HEK293 (cell line): ENCODE data around the gene FAM210A.

Source experiments
- CTCF ChIA-PET: fragments of 350-600 bp; formaldehyde crosslinking; extraction: SDS; loops from one replicate; lab custom pipeline; 2021; ENCODE audit warnings: antibody characterized with exemption; lab: Yijun Ruan, JAX
- POLR2A ChIA-PET: fragments of 300-600 bp; formaldehyde crosslinking; extraction: SDS; loops from one replicate; lab custom pipeline; 2020; ENCODE audit warnings: antibody characterized with exemption, inconsistent platforms; lab: Yijun Ruan, JAX
- H3K27ac ChIP-seq: fragments of 200-500 bp; sonication (Bioruptor generic); 2 replicates; pipeline ENCODE4 v1.5.1; 2014; ENCODE audit warnings: low read depth, low read length, control low read depth, inconsistent platforms; ENCODE audit errors: extremely low read depth
- H3K36me3 ChIP-seq, 2 experiments: fragments of 200-500 bp in 1 of 2; sonication (Bioruptor generic) in 1 of 2; 1 replicate in 1 of 2; 2 replicates in 1 of 2; pipeline ENCODE4 v1.5.1; 2014 to 2017; ENCODE audit warnings: inconsistent platforms in 2 of 2, low read length in 2 of 2; ENCODE audit not compliant: control insufficient read depth in 2 of 2, insufficient read depth in 1 of 2
- H3K4me1 ChIP-seq: fragments of 200-500 bp; sonication (Bioruptor generic); 2 replicates; pipeline ENCODE4 v1.5.1; 2014; ENCODE audit warnings: mild to moderate bottlenecking, low read length, inconsistent platforms; ENCODE audit not compliant: control insufficient read depth, insufficient read depth
- H3K4me3 ChIP-seq: 2 replicates; pipeline ENCODE4 v1.5.1; 2011; ENCODE audit warnings: low read depth, mild to moderate bottlenecking, control low read depth, low read length, moderate library complexity
- H3K9me3 ChIP-seq: fragments of 200-500 bp; sonication (Bioruptor generic); 2 replicates; pipeline ENCODE4 v1.5.1; 2014; ENCODE audit warnings: low read depth, low read length, inconsistent platforms; ENCODE audit not compliant: control insufficient read depth, insufficient read depth
- BCL11A ChIP-seq: fragments of 450-650 bp; formaldehyde crosslinking; IDR thresholded peaks from 2 replicates; pipeline ENCODE4 v1.5.1; 2016; ENCODE audit warnings: low read depth, missing biosample characterization, missing genetic modification characterization
- GLIS2 ChIP-seq: fragments of 450-650 bp; formaldehyde crosslinking; IDR thresholded peaks from 2 replicates; pipeline ENCODE4 v1.5.1; 2016; ENCODE audit warnings: missing biosample characterization, missing genetic modification characterization
- KLF1 ChIP-seq: fragments of 450-650 bp; formaldehyde crosslinking; IDR thresholded peaks from 2 replicates; pipeline ENCODE4 v1.5.1; 2016; ENCODE audit warnings: missing biosample characterization, missing genetic modification characterization
- KLF8 ChIP-seq: fragments of 450-650 bp; formaldehyde crosslinking; IDR thresholded peaks from 2 replicates; pipeline ENCODE4 v1.5.1; 2016; ENCODE audit warnings: missing biosample characterization, missing genetic modification characterization
- REPIN1 ChIP-seq: fragments of 450-650 bp; formaldehyde crosslinking; IDR thresholded peaks from 2 replicates; pipeline ENCODE4 v1.5.1; 2017; ENCODE audit warnings: missing biosample characterization, missing genetic modification characterization, low read depth
- ZNF223 ChIP-seq: fragments of 450-650 bp; formaldehyde crosslinking; IDR thresholded peaks from 2 replicates; pipeline ENCODE4 v1.5.1; 2016; ENCODE audit warnings: missing biosample characterization, missing genetic modification characterization
- ZNF302 ChIP-seq: fragments of 450-650 bp; formaldehyde crosslinking; IDR thresholded peaks from 2 replicates; pipeline ENCODE4 v1.5.1; 2016; ENCODE audit warnings: missing biosample characterization, missing genetic modification characterization, low read depth
- ZNF311 ChIP-seq: fragments of 450-650 bp; formaldehyde crosslinking; IDR thresholded peaks from 2 replicates; pipeline ENCODE4 v1.5.1; 2017; ENCODE audit warnings: missing biosample characterization, missing genetic modification characterization, borderline replicate concordance
- ZNF324 ChIP-seq: fragments of 450-650 bp; formaldehyde crosslinking; IDR thresholded peaks from 2 replicates; pipeline ENCODE4 v1.5.1; 2016; ENCODE audit warnings: missing biosample characterization, missing genetic modification characterization
- ZNF354C ChIP-seq: fragments of 450-650 bp; formaldehyde crosslinking; IDR thresholded peaks from 2 replicates; pipeline ENCODE4 v1.5.1; 2016; ENCODE audit warnings: missing biosample characterization, missing genetic modification characterization, low read depth, borderline replicate concordance
- ZNF37A ChIP-seq: fragments of 450-650 bp; IDR thresholded peaks from 2 replicates; pipeline ENCODE4 v1.5.1; 2018; ENCODE audit warnings: missing biosample characterization, missing genetic modification characterization
- ZNF426 ChIP-seq: fragments of 450-650 bp; formaldehyde crosslinking; IDR thresholded peaks from 2 replicates; pipeline ENCODE4 v1.5.1; 2017; ENCODE audit warnings: missing biosample characterization, missing genetic modification characterization, mild to moderate bottlenecking, inconsistent platforms, moderate library complexity
- ZNF624 ChIP-seq: fragments of 450-650 bp; formaldehyde crosslinking; IDR thresholded peaks from 2 replicates; pipeline ENCODE4 v1.5.1; 2017; ENCODE audit warnings: missing biosample characterization, missing genetic modification characterization
- ZNF76 ChIP-seq: fragments of 450-650 bp; formaldehyde crosslinking; IDR thresholded peaks from 2 replicates; pipeline ENCODE4; 2016; ENCODE audit warnings: low read depth, missing biosample characterization, missing genetic modification characterization, borderline replicate concordance
- ZNF792 ChIP-seq: fragments of 450-650 bp; formaldehyde crosslinking; IDR thresholded peaks from 2 replicates; pipeline ENCODE4 v1.5.1; 2016; ENCODE audit warnings: missing biosample characterization, missing genetic modification characterization
- ZNF843 ChIP-seq: fragments of 450-650 bp; formaldehyde crosslinking; IDR thresholded peaks from 2 replicates; pipeline ENCODE4 v1.5.1; 2016; ENCODE audit warnings: missing biosample characterization, missing genetic modification characterization
- TF ChIP-seq, protein P1 (sequence below): fragments of 450-650 bp; formaldehyde crosslinking; IDR thresholded peaks from 2 replicates; pipeline ENCODE4 v1.5.1; 2017; ENCODE audit warnings: missing biosample characterization, missing genetic modification characterization
- TF ChIP-seq, protein P2 (sequence below): fragments of 450-650 bp; formaldehyde crosslinking; IDR thresholded peaks from 2 replicates; pipeline ENCODE4 v1.5.1; 2016; ENCODE audit warnings: missing biosample characterization, missing genetic modification characterization
- TF ChIP-seq, protein P3 (sequence below): fragments of 450-650 bp; formaldehyde crosslinking; IDR thresholded peaks from 2 replicates; pipeline ENCODE4 v1.5.1; 2016; ENCODE audit warnings: missing biosample characterization, missing genetic modification characterization, low read depth
- TF ChIP-seq, protein P4 (sequence below): fragments of 450-650 bp; formaldehyde crosslinking; optimal IDR thresholded peaks from 2 replicates; pipeline ENCODE3; 2016; ENCODE audit warnings: missing biosample characterization, mild to moderate bottlenecking, missing genetic modification characterization
- TF ChIP-seq, protein P5 (sequence below): sonication (generic); formaldehyde crosslinking; IDR thresholded peaks from 2 replicates; pipeline ENCODE4 v1.8.1; 2022; ENCODE audit warnings: mild to moderate bottlenecking, moderate library complexity, missing genetic modification reagents
- TF ChIP-seq, protein P6 (sequence below): fragments of 450-650 bp; formaldehyde crosslinking; IDR thresholded peaks from 2 replicates; pipeline ENCODE4 v1.5.1; 2016; ENCODE audit warnings: missing biosample characterization, missing genetic modification characterization

FAM210A gene

DNA sequence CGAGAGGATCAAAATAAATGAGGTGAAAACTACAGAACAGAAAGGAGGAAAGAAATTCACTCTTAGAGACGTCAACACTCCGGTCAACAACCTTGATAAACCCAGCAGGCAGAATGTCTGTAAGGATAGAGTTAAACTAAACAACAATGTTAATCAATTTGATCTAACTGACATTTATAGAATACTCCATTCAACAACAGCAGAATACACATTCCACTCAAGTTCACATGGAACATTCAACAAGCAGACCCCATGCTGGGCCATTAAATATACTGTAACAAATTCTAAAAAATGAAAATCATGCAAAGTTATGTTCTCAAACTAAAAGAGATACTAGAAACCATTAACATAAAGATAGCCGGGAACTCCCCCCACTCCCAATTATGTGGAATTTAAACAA lies 41.8 kb downstream of the FAM210A start:
- Histone ChIP-seq H3K4me1 (peaks cover 3% of the 10 kb centered on the region; the same call in 1 of the 2 replicates), H3K36me3 (no peaks in the 10 kb centered on the region; a peak in 1 of 3 replicates), H3K9me3 (no peaks in the 10 kb centered on the region), H3K27ac (no peak overlapping the region)
- ChIA-PET CTCF (no interaction called here), POLR2A (no interaction called here)
- TF ChIP-seq GLIS2 = no peak
- TF ChIP-seq, protein P1, sequence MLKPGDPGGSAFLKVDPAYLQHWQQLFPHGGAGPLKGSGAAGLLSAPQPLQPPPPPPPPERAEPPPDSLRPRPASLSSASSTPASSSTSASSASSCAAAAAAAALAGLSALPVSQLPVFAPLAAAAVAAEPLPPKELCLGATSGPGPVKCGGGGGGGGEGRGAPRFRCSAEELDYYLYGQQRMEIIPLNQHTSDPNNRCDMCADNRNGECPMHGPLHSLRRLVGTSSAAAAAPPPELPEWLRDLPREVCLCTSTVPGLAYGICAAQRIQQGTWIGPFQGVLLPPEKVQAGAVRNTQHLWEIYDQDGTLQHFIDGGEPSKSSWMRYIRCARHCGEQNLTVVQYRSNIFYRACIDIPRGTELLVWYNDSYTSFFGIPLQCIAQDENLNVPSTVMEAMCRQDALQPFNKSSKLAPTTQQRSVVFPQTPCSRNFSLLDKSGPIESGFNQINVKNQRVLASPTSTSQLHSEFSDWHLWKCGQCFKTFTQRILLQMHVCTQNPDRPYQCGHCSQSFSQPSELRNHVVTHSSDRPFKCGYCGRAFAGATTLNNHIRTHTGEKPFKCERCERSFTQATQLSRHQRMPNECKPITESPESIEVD (tag by site-specific recombination) = 0 out of 2 replicates have a peak, but pooled peaks have one; percentile 39
- TF ChIP-seq, all 188 proteins: peak for 1
- no peak overlapping the region for H3K4me3 ChIP-seq

DNA sequence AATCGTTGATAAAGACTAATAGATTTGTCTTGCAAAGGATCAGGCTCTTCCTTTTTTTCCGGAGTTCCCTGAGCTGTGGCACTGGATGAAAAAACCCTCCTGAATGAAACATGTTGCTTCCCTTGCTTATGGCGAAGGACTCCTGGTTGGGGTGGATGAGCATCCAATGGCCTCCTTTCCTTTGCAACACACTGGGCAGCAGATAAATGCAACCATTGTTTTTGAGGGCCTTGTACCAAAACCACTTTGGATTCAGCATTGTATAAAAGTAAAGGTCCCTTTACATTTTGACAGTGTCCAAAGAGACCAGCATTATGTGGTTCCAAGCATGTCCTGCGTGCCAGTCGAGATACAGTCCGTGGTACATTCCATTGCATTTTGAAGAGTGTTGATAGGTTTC lies 44.7 kb downstream of the FAM210A start:
- no peak overlapping the region for H3K27ac ChIP-seq
- POLR2A ChIA-PET = no interaction called here
- H3K4me1 ChIP-seq = peaks cover 3% of the 10 kb centered on the region; the same call in 1 of the 2 replicates
- CTCF ChIA-PET = interaction anchor here (1.1 kb wide), 2 partner anchors 8 to 30 kb away, joined by 3 to 4 read pairs; no protein-coding TSS in a partner anchor
- no peaks in the 10 kb centered on the region for H3K9me3 ChIP-seq
- TF ChIP-seq REPIN1 (tag by site-specific recombination) = no peak
- TF ChIP-seq, protein P2, sequence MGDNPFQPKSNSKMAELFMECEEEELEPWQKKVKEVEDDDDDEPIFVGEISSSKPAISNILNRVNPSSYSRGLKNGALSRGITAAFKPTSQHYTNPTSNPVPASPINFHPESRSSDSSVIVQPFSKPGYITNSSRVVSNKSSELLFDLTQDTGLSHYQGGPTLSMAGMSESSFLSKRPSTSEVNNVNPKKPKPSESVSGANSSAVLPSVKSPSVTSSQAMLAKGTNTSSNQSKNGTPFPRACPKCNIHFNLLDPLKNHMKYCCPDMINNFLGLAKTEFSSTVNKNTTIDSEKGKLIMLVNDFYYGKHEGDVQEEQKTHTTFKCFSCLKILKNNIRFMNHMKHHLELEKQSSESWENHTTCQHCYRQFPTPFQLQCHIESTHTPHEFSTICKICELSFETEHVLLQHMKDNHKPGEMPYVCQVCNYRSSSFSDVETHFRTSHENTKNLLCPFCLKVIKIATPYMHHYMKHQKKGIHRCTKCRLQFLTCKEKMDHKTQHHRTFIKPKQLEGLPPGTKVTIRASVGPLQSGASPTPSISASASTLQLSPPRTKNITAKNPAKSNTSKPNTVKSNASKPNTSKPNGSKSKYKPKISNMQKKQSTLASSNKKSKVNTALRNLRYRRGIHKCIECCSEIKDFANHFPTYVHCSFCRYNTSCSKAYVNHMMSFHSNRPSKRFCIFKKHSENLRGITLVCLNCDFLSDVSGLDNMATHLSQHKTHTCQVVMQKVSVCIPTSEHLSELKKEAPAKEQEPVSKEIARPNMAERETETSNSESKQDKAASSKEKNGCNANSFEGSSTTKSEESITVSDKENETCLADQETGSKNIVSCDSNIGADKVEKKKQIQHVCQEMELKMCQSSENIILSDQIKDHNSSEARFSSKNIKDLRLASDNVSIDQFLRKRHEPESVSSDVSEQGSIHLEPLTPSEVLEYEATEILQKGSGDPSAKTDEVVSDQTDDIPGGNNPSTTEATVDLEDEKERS (tag by site-specific recombination) = no peak
- TF ChIP-seq, protein P3, sequence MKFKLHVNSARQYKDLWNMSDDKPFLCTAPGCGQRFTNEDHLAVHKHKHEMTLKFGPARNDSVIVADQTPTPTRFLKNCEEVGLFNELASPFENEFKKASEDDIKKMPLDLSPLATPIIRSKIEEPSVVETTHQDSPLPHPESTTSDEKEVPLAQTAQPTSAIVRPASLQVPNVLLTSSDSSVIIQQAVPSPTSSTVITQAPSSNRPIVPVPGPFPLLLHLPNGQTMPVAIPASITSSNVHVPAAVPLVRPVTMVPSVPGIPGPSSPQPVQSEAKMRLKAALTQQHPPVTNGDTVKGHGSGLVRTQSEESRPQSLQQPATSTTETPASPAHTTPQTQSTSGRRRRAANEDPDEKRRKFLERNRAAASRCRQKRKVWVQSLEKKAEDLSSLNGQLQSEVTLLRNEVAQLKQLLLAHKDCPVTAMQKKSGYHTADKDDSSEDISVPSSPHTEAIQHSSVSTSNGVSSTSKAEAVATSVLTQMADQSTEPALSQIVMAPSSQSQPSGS (tag by site-specific recombination) = no peak
- no peak for TF ChIP-seq KLF1 (tag by site-specific recombination)
- no peak for TF ChIP-seq ZNF302 (tag by site-specific recombination)
- TF ChIP-seq, protein P4, sequence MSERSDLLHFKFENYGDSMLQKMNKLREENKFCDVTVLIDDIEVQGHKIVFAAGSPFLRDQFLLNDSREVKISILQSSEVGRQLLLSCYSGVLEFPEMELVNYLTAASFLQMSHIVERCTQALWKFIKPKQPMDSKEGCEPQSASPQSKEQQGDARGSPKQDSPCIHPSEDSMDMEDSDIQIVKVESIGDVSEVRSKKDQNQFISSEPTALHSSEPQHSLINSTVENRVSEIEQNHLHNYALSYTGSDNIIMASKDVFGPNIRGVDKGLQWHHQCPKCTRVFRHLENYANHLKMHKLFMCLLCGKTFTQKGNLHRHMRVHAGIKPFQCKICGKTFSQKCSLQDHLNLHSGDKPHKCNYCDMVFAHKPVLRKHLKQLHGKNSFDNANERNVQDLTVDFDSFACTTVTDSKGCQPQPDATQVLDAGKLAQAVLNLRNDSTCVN (tag by site-specific recombination) = no peak
- TF ChIP-seq, protein P5, sequence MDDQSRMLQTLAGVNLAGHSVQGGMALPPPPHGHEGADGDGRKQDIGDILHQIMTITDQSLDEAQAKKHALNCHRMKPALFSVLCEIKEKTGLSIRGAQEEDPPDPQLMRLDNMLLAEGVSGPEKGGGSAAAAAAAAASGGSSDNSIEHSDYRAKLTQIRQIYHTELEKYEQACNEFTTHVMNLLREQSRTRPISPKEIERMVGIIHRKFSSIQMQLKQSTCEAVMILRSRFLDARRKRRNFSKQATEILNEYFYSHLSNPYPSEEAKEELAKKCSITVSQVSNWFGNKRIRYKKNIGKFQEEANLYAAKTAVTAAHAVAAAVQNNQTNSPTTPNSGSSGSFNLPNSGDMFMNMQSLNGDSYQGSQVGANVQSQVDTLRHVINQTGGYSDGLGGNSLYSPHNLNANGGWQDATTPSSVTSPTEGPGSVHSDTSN (CRISPR knock-in tag) = no peak
- TF ChIP-seq ZNF843 (tag by site-specific recombination) = no peak
- no peak for TF ChIP-seq ZNF354C
- TF ChIP-seq, protein P6, sequence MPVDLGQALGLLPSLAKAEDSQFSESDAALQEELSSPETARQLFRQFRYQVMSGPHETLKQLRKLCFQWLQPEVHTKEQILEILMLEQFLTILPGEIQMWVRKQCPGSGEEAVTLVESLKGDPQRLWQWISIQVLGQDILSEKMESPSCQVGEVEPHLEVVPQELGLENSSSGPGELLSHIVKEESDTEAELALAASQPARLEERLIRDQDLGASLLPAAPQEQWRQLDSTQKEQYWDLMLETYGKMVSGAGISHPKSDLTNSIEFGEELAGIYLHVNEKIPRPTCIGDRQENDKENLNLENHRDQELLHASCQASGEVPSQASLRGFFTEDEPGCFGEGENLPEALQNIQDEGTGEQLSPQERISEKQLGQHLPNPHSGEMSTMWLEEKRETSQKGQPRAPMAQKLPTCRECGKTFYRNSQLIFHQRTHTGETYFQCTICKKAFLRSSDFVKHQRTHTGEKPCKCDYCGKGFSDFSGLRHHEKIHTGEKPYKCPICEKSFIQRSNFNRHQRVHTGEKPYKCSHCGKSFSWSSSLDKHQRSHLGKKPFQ (tag by site-specific recombination) = no peak
- TF ChIP-seq ZNF624 (tag by site-specific recombination) = no peak
- TF ChIP-seq ZNF792 = no peak
- TF ChIP-seq ZNF311 (tag by site-specific recombination) = no peak
- no peak for TF ChIP-seq BCL11A (tag by site-specific recombination)
- no peak for TF ChIP-seq ZNF324
- TF ChIP-seq ZNF426 (tag by site-specific recombination) = no peak
- TF ChIP-seq ZNF76 (tag by site-specific recombination) = no peak
- TF ChIP-seq ZNF223 (tag by site-specific recombination) = no peak
- TF ChIP-seq ZNF37A (tag by site-specific recombination) = no peak
- no peak for TF ChIP-seq KLF8 (tag by site-specific recombination)
- H3K4me3 ChIP-seq = no peak overlapping the region
- H3K36me3 ChIP-seq = no peaks in the 10 kb centered on the region; a peak in 1 of 3 replicates
